ENCODE results near the gene CYGB. TPM values are rescaled to one million over a fixed set of nuclear protein-coding genes. Genes with fewer than 3 reads are reported as not detected.

The CYGB gene
- 0.46 and 1.0 TPM in 2 replicates for total RNA-seq
- long read RNA-seq = 0 reads

DNA sequence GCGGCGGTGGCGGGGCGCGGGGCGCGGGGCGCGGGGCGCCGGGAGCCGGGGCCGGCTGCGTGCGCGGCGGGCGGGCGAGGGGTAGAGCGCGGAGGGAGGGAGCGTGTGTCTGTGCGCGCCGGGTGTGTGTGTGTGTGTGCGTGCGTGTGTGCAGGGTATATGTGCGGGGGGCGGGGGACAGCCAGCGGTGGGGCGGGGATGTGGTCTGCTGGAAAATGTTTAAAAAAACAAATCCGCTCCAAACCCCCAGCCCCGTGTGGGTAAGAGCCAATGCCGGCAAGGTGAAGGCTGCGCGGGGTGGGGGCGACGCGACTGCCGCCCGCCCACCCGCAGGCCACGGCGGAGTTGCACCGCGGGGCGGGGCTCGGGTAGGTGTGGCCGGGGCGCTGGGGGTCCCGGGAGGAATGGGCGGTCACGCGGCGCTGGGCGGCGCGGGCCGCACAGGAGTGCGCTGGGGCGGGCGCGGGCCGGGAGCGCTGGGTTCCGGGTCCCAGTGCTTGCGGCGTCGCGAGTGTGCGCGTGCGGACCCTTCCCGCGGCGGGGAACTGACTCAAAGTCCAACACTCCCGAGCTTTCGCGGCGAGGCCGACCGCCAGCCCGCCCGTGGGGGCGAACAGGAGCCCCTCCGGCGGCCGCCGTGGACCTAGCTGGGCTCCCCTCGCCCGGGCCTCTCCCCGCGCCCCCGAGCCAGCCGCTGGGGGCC is at the start of gene CYGB:
CYGB (minus strand) TSS at position 132 of the 703 bp plus-strand sequence. CDS start 167 bp downstream, outside the sequence.
- DNase-seq (ENCODE audit: low spot score, unreplicated experiment) = no peak
- Mint-ChIP-seq H3K9me3 (ENCODE audit: low read depth) (no peaks in the 10 kb centered on the region), H3K27ac (no peak within 1 kb of the TSS), H3K4me1 (ENCODE audit: low read depth) (peaks cover 11% of the 10 kb centered on the region), H3K4me3 (ENCODE audit: low read depth) (peak within 1 kb of the TSS; percentile 29), H3K36me3 (ENCODE audit: insufficient read depth) (no peaks in the 10 kb centered on the region), H3K27me3 (peaks cover 68% of the 10 kb centered on the region)
- TF ChIP-seq, protein P1, sequence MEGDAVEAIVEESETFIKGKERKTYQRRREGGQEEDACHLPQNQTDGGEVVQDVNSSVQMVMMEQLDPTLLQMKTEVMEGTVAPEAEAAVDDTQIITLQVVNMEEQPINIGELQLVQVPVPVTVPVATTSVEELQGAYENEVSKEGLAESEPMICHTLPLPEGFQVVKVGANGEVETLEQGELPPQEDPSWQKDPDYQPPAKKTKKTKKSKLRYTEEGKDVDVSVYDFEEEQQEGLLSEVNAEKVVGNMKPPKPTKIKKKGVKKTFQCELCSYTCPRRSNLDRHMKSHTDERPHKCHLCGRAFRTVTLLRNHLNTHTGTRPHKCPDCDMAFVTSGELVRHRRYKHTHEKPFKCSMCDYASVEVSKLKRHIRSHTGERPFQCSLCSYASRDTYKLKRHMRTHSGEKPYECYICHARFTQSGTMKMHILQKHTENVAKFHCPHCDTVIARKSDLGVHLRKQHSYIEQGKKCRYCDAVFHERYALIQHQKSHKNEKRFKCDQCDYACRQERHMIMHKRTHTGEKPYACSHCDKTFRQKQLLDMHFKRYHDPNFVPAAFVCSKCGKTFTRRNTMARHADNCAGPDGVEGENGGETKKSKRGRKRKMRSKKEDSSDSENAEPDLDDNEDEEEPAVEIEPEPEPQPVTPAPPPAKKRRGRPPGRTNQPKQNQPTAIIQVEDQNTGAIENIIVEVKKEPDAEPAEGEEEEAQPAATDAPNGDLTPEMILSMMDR (IDR thresholded peaks at IDR 0.05; ENCODE audit: unreplicated experiment) = no peak

DNA sequence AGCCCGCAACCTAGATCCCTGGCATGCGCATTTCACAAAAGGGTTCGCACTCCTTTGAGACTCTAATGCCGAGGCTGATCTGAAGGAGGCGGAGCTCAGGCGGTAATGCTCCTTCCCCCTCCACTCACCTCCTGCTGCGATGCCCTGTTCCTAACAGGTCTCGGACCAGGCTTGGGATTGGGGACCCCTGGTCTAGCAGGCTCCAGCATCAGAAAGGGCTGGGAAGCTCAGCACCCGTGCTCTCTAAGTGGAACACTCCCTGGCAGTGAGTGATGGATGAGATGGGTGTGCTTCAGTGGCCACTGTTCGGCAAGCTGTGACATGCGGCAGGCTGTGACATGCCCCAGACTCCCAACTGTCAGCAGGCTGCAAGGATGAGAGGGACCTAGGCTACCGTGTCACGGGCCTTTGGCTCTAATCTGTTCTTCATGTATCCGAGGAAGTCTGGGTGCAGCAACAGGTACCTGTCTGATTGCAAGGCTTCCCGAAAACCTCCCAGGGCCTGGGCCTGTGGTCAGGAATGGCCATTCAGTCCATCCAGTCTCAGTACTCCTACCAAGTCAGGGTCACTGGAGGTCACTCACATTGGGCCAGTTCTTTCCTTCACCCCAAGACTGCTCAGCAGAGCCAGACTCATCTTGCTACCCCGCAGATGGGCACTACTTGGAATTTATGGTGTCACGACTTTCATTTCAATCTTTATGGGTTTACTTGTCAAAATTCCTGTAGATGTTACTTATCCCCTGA is 49.4 kb upstream of the CYGB start:
- H3K27ac Mint-ChIP-seq = peak overlapping the region; percentile 6

GRCh38 chr17:76585649-76586593 is 48.4 kb upstream of the CYGB start, which contains the start of gene ST6GALNAC2:
Gene ST6GALNAC2, minus strand, starts transcription at chr17:76585860. Its CDS starts 52 bp downstream, at chr17:76585808.
- H3K27me3 Mint-ChIP-seq = peaks cover 58% of the 10 kb centered on the region
- H3K9me3 Mint-ChIP-seq (ENCODE audit: low read depth) = no peaks in the 10 kb centered on the region
- TF ChIP-seq, protein P1 (IDR thresholded peaks at IDR 0.05; ENCODE audit: unreplicated experiment) = no peak
- no peaks in the 10 kb centered on the region for H3K4me1 Mint-ChIP-seq (ENCODE audit: low read depth)
- H3K36me3 Mint-ChIP-seq (ENCODE audit: insufficient read depth) = no peaks in the 10 kb centered on the region
- H3K4me3 Mint-ChIP-seq (ENCODE audit: low read depth) = peak within 1 kb of the TSS; percentile 64
- H3K27ac Mint-ChIP-seq = no peak within 1 kb of the TSS
- peak; percentile 58 for DNase-seq (ENCODE audit: low spot score, unreplicated experiment)

More for the DNA sequence above, 49.4 kb upstream of the CYGB start:
- H3K36me3 Mint-ChIP-seq (ENCODE audit: insufficient read depth) = no peaks in the 10 kb centered on the region
- H3K4me3 Mint-ChIP-seq (ENCODE audit: low read depth) = no peak overlapping the region
- H3K9me3 Mint-ChIP-seq (ENCODE audit: low read depth) = no peaks in the 10 kb centered on the region
- TF ChIP-seq, protein P1 (IDR thresholded peaks at IDR 0.05; ENCODE audit: unreplicated experiment) = no peak
- H3K27me3 Mint-ChIP-seq = peaks cover 60% of the 10 kb centered on the region
- H3K4me1 Mint-ChIP-seq (ENCODE audit: low read depth) = no peaks in the 10 kb centered on the region
- DNase-seq (ENCODE audit: low spot score, unreplicated experiment) = no peak

- Mint-ChIP-seq H3K9me3 (ENCODE audit: low read depth) (no peaks in the 10 kb centered on the region), H3K4me3 (ENCODE audit: low read depth) (peak overlapping the region; percentile 64), H3K36me3 (ENCODE audit: insufficient read depth) (no peaks in the 10 kb centered on the region), H3K27me3 (peaks cover 58% of the 10 kb centered on the region), H3K4me1 (ENCODE audit: low read depth) (no peaks in the 10 kb centered on the region), H3K27ac (no peak overlapping the region)
- TF ChIP-seq, protein P1 (IDR thresholded peaks at IDR 0.05; ENCODE audit: unreplicated experiment) = no peak
- DNase-seq (ENCODE audit: low spot score, unreplicated experiment) = no peak
Measured at GRCh38 chr17:76585033-76585648, 47.6 kb upstream of the CYGB start.

All from progenitor cell of endocrine pancreas (in vitro differentiated cells).